GM21423 (cell line): Measurements from ENCODE around the gene TFAP2D.

ENCODE experiments used
- ATAC-seq: cut with Tn5 transposase; IDR thresholded peaks from one replicate; pipeline ENCODE4 v1.9.1; 2021; ENCODE audit warnings: mild to moderate bottlenecking, moderate library complexity; ENCODE audit not compliant: unreplicated experiment

Gene TFAP2D

DNA sequence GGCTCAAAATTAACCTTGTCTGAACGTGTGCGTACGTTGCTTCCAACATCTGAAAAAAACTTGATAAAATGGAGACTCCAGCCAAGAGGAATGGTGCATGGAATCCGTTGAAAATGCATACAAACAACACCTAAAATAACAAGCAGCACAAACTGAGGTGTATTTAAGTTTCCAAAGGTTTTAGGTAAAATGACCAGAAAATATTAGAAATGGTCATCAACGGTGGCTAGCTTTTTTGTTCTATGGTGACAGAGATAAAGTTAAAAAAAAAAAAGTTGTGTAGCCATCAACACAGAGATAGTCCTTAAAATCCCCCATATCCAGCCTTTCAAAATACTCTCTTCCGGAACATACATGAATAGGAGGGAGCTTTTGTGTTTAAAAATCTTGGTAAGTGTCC, 104.7 kb downstream of the TFAP2D start:
- no peak for ATAC-seq

DNA sequence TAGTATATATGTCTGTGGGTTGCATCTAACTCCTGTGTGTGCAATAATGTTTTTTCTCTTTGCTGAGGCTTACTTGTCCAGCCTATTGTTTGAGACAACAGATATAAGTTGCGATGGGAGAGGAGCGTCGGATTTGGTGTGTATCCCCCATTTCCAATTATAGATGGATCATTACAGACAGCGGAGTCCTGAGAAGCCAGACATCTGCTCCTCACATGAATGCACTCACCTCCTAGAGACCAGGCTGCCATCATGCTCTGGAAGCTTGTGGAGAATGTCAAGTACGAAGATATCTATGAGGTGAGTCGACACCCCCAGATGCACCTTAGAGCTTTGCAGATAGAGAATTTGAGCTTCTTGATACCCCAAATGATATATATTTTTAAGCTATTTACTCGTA, 105.3 kb downstream of the TFAP2D start, which contains the start of gene TFAP2B:
Gene TFAP2B, plus strand, starts transcription at position 199 of the 400 bp plus-strand sequence. Its CDS starts 21 bp downstream, at position 220.
- no peak for ATAC-seq

DNA sequence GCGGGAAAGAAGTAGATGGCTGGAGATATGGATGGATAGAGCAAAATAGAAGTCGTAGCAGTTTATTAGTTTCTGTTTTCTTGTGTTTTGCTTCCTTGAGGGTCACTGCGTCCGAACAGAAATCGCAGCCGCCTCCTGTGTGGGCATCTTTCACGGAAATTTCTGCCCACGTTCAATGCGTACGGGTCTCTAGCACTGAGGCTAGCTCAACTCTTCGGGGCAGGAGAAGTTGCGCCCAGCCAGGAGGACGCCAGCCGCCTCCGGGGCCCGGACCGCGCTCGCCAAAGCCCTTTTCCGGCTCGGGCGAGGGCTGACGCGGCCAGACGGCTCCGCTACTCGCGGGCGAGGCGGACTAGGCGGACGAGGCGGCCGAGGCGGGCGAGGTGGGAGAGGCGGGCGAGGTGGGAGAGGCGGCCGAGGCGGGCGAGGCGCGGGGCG, 106.2 kb downstream of the TFAP2D start:
- no peak for ATAC-seq

- no peak for ATAC-seq
Measured at GRCh38 chr6:50819904-50820868, 106.9 kb downstream of the TFAP2D start.

DNA sequence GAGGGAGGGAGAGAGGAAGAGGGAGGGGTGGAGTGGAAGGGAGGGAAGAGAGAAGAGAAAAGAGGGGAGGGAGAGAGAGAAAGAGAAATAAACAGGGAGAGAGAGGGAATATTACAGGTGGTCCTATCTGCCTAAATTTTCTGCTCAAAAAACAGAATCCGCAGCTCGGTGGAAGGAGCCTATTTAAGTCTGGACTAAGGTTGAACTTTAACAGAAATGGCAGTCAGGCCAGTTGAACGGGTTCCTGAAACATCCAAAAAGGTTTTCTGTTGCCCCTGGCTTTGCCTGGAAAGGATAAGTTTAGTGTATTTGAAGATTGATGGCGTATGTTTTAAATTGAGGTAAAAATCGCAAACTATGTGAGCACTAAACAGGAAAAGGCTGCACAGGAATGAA, 107.5 kb downstream of the TFAP2D start:
- no peak for ATAC-seq

DNA sequence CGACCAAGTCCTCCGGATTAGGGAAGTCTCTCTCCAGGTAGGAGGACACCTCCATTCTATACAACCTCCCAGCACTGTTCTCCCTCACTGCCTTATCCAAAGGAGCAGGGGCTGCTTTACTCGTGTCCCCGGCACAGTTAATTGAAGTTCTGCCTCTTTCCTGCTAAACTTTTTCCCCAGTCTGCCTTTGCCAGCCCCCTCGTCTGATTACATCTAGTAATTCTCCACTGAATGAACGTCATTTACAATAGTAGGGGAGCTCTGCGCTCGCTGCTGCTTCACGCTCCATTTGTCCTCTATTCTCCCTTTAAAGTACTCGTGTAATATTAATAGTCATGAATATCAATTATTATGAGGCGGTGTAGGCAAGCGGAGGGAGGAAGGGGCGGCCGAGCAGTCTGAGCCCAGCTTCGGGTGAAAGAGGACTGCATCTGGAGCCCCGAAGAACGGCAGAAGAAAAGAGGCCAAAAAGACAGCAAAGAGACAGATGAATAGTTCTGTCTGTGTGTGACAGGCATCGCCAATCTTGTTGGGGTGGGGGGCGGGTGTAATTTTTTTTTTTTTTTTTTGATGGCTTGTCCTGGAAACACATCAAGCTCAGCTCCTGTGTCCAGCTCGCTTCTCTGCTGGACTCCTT, 108.2 kb downstream of the TFAP2D start:
- no peak for ATAC-seq

DNA sequence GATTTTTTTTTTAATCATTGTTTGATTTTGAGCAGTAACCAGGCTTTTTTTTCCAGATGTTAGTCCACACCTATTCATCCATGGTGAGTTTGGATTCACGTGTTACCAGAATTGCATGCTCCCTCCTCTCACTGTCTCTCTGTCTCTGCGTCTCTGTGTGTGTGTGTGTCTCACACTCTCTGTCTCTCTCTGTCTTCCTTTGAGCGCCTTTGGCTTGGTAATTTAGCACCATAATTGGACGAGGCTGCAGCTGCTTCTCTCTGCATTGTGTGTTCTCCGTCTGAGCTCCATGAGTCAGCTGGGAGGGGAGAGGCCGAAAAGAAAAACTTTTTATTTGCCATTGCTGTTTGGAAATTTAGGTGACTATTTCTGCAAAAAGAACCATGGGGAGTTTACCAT, 108.8 kb downstream of the TFAP2D start:
- no peak for ATAC-seq
